AG09309 (cell line): ENCODE data around the gene ADAMTS15.

Experiments
- DNase-seq: peaks from one replicate; pipeline ENCODE4 v3.0.0-alpha.2; 2010; ENCODE audit warnings: low read depth
- H3K4me3 ChIP-seq: 2 replicates; pipeline ENCODE4 v1.5.1; 2011; ENCODE audit warnings: mild to moderate bottlenecking, low read depth, low read length, moderate library complexity; ENCODE audit not compliant: control insufficient read depth
- CTCF ChIP-seq: IDR thresholded peaks from 2 replicates; pipeline ENCODE4 v1.5.1; 2011; ENCODE audit warnings: mild to moderate bottlenecking, low read depth, low read length, inconsistent platforms; ENCODE audit not compliant: insufficient read depth, control insufficient read depth; ENCODE audit errors: missing control alignments

The ADAMTS15 gene

GRCh38 chr11:130515829-130516553, 67.5 kb downstream of the ADAMTS15 start:
- no peak for DNase-seq
- H3K4me3 ChIP-seq, result no peak overlapping the region
- no peak for TF ChIP-seq CTCF

DNA sequence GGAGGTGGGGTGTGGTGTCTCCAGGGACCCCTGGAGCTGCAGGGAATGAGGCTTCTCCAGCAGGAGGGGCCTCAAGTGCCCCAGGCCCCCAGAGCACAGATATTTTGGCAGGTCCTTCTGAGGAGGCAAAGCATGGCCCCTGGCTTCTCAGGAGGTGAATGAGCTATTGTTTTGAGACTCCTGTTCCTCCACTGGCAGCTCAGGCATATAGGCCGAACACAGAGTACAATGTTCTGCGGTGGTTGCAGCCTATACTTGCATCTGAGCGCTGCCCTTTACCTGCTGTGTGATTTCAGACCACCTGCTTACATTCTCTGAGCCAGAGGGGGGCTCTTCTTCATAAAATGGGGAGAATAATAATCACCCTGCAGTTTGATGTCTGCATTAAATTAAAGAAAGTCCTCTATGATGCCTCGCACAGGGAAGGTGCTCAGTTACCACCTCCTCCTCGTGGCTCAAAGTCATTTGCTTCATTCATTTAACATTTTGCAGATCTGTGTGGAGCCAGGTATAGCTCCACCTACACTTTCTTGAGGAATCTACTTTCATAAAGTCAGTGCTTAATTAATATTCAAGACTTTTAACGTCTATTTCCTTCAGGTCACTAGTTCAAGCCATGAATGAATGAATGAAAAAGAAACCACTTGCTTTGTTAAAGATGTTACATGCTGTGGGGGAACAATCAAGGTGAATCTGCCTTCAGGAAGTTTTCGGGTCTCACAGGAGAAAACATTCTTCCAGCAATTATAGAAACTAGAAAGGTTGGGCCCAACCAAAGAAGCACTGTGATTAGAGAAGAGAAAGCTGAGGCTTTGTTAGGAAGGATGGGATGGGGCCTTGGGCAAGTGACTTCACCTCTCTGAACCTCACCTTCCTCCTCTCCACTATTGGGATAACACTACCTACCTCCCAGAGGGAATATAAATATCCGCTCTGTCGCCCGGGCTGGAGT, 68.4 kb downstream of the ADAMTS15 start:
- no peak overlapping the region for H3K4me3 ChIP-seq
- TF ChIP-seq CTCF, result no peak
- DNase-seq, result no peak

DNA sequence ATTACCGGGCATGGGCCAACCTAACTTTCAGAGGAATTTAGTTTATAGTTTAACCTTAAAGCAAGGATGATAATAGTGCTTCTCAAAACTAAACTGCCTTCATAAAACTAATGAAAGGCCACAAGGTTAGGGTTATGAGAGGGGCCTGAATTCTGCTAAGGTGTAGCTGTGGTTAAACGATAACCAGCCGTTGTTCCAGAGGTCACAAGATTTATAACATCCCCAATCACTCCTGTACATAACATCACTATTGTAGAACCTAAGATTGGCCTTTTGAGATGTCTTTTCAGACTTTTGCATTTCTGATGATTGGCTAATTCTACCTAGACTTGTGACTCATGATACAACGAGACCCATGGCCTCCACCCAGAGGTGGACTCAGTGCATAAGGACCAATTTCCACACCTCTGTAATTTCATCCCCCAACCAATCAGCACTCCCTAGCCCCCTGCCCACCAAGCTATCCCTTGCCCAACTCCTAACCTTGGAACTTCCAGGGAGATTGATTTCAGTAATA, 69.8 kb downstream of the ADAMTS15 start:
- no peak for TF ChIP-seq CTCF
- DNase-seq, result no peak
- H3K4me3 ChIP-seq, result no peak overlapping the region

DNA sequence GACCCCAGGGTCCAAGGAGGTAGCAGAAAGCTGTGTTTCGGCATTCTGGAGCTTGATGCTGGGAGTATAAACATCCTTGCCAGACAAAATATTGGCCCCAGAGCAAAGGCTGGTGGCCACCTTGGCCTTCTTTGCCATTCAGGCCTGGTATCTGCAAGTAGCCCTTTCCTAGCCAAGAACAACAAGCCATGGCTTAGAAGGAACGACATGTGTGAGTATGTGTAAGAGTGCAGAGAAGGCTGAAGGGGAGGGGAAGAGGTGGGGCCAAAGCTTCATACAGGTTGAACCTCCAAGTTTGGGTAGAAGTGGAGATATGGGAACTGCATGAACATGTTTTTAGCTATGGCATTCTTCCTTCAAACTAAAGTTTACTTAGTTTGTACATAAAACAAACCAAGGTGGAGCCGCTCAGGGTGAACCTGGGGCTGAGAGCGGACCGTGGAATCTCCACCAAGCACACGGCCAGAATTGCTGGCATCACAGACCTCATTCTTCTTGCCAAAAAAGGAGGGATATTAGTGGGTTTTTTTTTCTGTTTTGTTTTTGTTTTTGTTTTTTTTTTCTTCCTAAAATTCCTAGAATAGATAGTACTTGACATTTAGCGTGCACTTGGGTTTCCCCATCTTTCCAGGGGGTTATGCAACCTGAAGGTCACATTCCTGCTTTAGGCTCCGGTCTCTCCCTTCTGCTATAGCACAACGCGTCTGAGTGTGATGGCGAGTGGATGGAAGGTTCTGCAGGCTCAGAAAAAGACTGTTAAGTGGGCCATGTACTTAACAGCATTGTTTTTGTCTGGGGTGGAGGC, 70.9 kb downstream of the ADAMTS15 start:
- TF ChIP-seq CTCF, result no peak
- DNase-seq, result no peak
- no peak overlapping the region for H3K4me3 ChIP-seq

- no peak overlapping the region for H3K4me3 ChIP-seq
- no peak for TF ChIP-seq CTCF
- DNase-seq, result no peak
These were observed 71.8 kb downstream of the ADAMTS15 start for GRCh38 chr11:130520271-130520671.
